ENCODE measurements around the gene SERAC1. TPM values are rescaled to one million over a fixed set of nuclear protein-coding genes. Genes with fewer than 3 reads are reported as not detected.

Gene SERAC1
- total RNA-seq, 4 donors from 2014 or later: 4.7 to 9.6 (median 6.2) TPM

DNA sequence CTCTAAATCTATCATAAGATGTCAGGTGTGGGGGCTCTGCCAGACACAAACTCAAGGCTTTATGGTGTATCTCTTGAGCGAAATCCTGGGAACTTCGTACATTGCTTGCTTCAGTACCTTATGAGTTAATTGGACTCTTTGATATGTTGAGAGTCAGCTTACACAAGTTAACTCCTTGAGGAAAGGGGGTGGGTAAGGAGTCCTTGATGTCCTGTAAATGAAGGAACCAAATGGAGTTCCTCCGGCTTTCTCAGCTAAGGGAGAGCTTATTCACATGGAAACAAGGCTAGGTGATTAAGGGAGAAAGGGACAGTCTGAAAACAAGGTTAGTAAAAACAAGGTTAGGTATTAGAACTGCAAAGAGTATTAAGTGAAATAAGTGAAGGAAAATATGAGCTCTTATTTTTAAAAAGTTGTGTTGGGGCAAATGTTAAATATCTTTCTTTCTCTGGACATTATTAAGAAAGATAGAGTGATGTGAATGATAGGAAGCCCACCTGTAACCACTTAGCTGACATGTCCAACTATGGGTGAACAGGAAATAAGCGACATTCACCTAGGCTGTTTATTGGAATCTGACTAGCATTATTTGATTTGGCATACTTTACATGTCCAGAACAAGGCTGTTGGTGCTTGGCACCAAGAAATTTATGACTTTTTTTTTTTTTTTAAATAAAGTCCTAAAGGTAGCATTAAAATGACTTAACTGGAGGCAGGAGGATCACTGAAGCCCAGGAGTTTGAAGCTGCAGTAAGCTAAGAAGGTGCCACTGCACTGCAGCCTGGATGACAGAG lies 26.6 kb upstream of the SERAC1 start:
- TF ChIP-seq, protein P1, sequence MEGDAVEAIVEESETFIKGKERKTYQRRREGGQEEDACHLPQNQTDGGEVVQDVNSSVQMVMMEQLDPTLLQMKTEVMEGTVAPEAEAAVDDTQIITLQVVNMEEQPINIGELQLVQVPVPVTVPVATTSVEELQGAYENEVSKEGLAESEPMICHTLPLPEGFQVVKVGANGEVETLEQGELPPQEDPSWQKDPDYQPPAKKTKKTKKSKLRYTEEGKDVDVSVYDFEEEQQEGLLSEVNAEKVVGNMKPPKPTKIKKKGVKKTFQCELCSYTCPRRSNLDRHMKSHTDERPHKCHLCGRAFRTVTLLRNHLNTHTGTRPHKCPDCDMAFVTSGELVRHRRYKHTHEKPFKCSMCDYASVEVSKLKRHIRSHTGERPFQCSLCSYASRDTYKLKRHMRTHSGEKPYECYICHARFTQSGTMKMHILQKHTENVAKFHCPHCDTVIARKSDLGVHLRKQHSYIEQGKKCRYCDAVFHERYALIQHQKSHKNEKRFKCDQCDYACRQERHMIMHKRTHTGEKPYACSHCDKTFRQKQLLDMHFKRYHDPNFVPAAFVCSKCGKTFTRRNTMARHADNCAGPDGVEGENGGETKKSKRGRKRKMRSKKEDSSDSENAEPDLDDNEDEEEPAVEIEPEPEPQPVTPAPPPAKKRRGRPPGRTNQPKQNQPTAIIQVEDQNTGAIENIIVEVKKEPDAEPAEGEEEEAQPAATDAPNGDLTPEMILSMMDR (IDR thresholded peaks at IDR 0.05): no peak
- TF ChIP-seq POLR2A (IDR thresholded peaks at IDR 0.05) (no peak), EP300 (IDR thresholded peaks at IDR 0.05) (no peak)
- 79 to 87% methylated on average over 4 of the region's 4 CpGs for WGBS, 2 donors
- H3K4me1 ChIP-seq: no peaks in the 10 kb centered on the region

DNA sequence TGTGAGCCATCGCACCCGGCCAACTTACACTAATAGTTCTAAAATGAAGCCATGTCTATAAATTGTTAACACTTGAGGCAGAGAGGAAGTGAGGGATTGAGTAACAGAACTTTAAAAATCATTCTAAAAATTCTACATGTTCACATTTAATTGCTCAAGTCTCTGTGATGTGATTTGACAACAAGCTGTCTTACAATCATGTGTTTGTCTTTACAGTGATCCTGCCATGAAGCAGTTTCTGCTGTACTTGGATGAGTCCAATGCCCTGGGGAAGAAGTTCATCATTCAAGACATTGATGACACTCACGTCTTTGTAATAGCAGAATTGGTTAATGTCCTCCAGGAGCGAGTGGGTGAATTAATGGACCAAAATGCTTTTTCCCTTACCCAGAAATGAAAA lies 23.7 kb upstream of the SERAC1 start:
- DNase-seq (ENCODE audit: low spot score in 2 of 2): no peak
- Histone ChIP-seq H3K4me3 (no peak overlapping the region), H3K4me1 (no peaks in the 10 kb centered on the region), H3K27ac (no peak overlapping the region), H3K9me3 (no peaks in the 10 kb centered on the region), H3K27me3 (no peaks in the 10 kb centered on the region), H3K36me3 (peaks cover 0 to 66% (median 4%) of the 10 kb centered on the region in 3 donors)
- TF ChIP-seq EP300 (IDR thresholded peaks at IDR 0.05): no peak
- TF ChIP-seq, protein P1 (IDR thresholded peaks at IDR 0.05): no peak
- 83 to 87% methylated on average over 4 of the region's 4 CpGs for WGBS, 2 donors

More for the DNA sequence above, 26.6 kb upstream of the SERAC1 start:
- no peak overlapping the region for H3K4me3 ChIP-seq
- H3K27ac ChIP-seq: no peak overlapping the region
- no peak for DNase-seq (ENCODE audit: low spot score in 2 of 2)
- H3K27me3 ChIP-seq: no peaks in the 10 kb centered on the region
- H3K9me3 ChIP-seq: no peaks in the 10 kb centered on the region
- H3K36me3 ChIP-seq: peaks cover 0 to 44% (median 4%) of the 10 kb centered on the region in 3 donors

- H3K4me3 ChIP-seq: no peak overlapping the region
- TF ChIP-seq EP300 (IDR thresholded peaks at IDR 0.05): no peak
- TF ChIP-seq, protein P1 (IDR thresholded peaks at IDR 0.05): no peak
- no peak for TF ChIP-seq POLR2A (IDR thresholded peaks at IDR 0.05)
- H3K4me1 ChIP-seq: no peaks in the 10 kb centered on the region
- H3K9me3 ChIP-seq: no peaks in the 10 kb centered on the region
- WGBS, 2 donors: 73 to 74% methylated on average over 1 of the region's 1 CpG
- H3K27ac ChIP-seq: no peak overlapping the region
- DNase-seq (ENCODE audit: low spot score in 2 of 2): no peak
- H3K27me3 ChIP-seq: no peaks in the 10 kb centered on the region
- H3K36me3 ChIP-seq: peaks cover 0 to 67% (median 4%) of the 10 kb centered on the region in 3 donors
Observed at GRCh38 chr6:158191032-158191431, 23.0 kb upstream of the SERAC1 start.

- 89 to 94% methylated on average over 3 of the region's 3 CpGs for WGBS, 2 donors
- Histone ChIP-seq H3K36me3 (peaks cover 0 to 61% (median 4%) of the 10 kb centered on the region in 3 donors), H3K27ac (no peak overlapping the region), H3K4me3 (no peak overlapping the region), H3K9me3 (no peaks in the 10 kb centered on the region), H3K27me3 (no peaks in the 10 kb centered on the region), H3K4me1 (no peaks in the 10 kb centered on the region)
- no peak for DNase-seq (ENCODE audit: low spot score in 2 of 2)
- TF ChIP-seq, protein P1 (IDR thresholded peaks at IDR 0.05): no peak
Observed at GRCh38 chr6:158188591-158188990, 20.5 kb upstream of the SERAC1 start.

- H3K36me3 ChIP-seq: peaks cover 0 to 48% (median 0%) of the 10 kb centered on the region in 3 donors
- no peaks in the 10 kb centered on the region for H3K9me3 ChIP-seq
- H3K27ac ChIP-seq: no peak overlapping the region
- no peak for DNase-seq (ENCODE audit: low spot score in 2 of 2)
- no peaks in the 10 kb centered on the region for H3K4me1 ChIP-seq
- H3K27me3 ChIP-seq: no peaks in the 10 kb centered on the region
- no peak overlapping the region for H3K4me3 ChIP-seq
- no peak for TF ChIP-seq EP300 (IDR thresholded peaks at IDR 0.05)
- no peak for TF ChIP-seq POLR2A (IDR thresholded peaks at IDR 0.05)
- TF ChIP-seq, protein P1 (IDR thresholded peaks at IDR 0.05): no peak
- 86% methylated on average over 8 of the region's 8 CpGs for WGBS, 2 donors
Observed at GRCh38 chr6:158185729-158186456, 17.8 kb upstream of the SERAC1 start.

Measured in tibial nerve (tissue), 4 donors.